ENCODE data around the gene MBNL1. TPM values are rescaled to one million over a fixed set of nuclear protein-coding genes. Genes with fewer than 3 reads are reported as not detected.

Gene MBNL1
- total and polyA plus RNA-seq, 11 donors: 46.8 to 416 (median 189) TPM

- no peaks in the 10 kb centered on the region for H3K9me3 ChIP-seq
- H3K36me3 ChIP-seq: peaks cover 0 to 18% (median 0%) of the 10 kb centered on the region in 9 donors
- DNase-seq (no peak), ATAC-seq (peak in 1 of 4 donors; percentile 25)
- H3K4me3 ChIP-seq: no peak overlapping the region
- peak overlapping the region in 11 of 12 donors; percentile 16 to 84 (median 33) for H3K27ac ChIP-seq
- intact Hi-C loops (cut with DNase I): loop anchor here in 2 of 10 donors (5.0 to 10.0 kb wide), 2 partner anchors 42 to 125 kb away; partner anchors contain the start of gene MBNL1 (in 1 of the 2)
- H3K4me1 ChIP-seq: peaks cover 6 to 85% (median 53%) of the 10 kb centered on the region in 12 donors
- WGBS, 4 donors: 43 to 62% (median 50%) methylated on average over 6 of the region's 6 CpGs
- no peak for TF ChIP-seq POLR2A (IDR thresholded peaks at IDR 0.05)
- no peak for TF ChIP-seq CTCF (IDR thresholded peaks at IDR 0.05)
- H3K27me3 ChIP-seq: no peaks in the 10 kb centered on the region
These were observed 41.0 kb downstream of the MBNL1 start for GRCh38 chr3:152309535-152310307.

GRCh38 chr3:152313430-152313829 lies 44.7 kb downstream of the MBNL1 start:
- no peak overlapping the region for H3K4me3 ChIP-seq
- ATAC-seq (no peak), DNase-seq (no peak)
- 43 to 56% (median 48%) methylated on average over 2 of the region's 2 CpGs for WGBS, 4 donors
- TF ChIP-seq CTCF (IDR thresholded peaks at IDR 0.05) (no peak), POLR2A (IDR thresholded peaks at IDR 0.05) (no peak)
- peaks cover 0 to 3% (median 0%) of the 10 kb centered on the region in 9 donors for H3K36me3 ChIP-seq
- H3K4me1 ChIP-seq: peaks cover 9 to 85% (median 54%) of the 10 kb centered on the region in 12 donors
- no peaks in the 10 kb centered on the region for H3K9me3 ChIP-seq
- intact Hi-C loops (cut with DNase I): no loop called here
- no peaks in the 10 kb centered on the region for H3K27me3 ChIP-seq
- H3K27ac ChIP-seq: peak overlapping the region in 2 of 12 donors; percentile 21 to 77

GRCh38 chr3:152313914-152314313 lies 45.2 kb downstream of the MBNL1 start:
- H3K27ac ChIP-seq: peak overlapping the region in 3 of 12 donors; percentile 22 to 78 (median 77)
- H3K36me3 ChIP-seq: peaks cover 0 to 3% (median 0%) of the 10 kb centered on the region in 9 donors
- DNase-seq (no peak), ATAC-seq (no peak)
- TF ChIP-seq CTCF (IDR thresholded peaks at IDR 0.05) (no peak), POLR2A (IDR thresholded peaks at IDR 0.05) (no peak)
- intact Hi-C loops (cut with DNase I): loop anchor here in 1 of 10 donors (1.0 kb wide), 1 partner anchor 9 kb away; no protein-coding TSS in a partner anchor
- no peak overlapping the region for H3K4me3 ChIP-seq
- peaks cover 9 to 85% (median 54%) of the 10 kb centered on the region in 12 donors for H3K4me1 ChIP-seq
- no peaks in the 10 kb centered on the region for H3K9me3 ChIP-seq
- H3K27me3 ChIP-seq: no peaks in the 10 kb centered on the region

- 64 to 78% (median 68%) methylated on average over 3 of the region's 3 CpGs for WGBS, 4 donors
- Histone ChIP-seq H3K4me3 (no peak overlapping the region), H3K9me3 (no peaks in the 10 kb centered on the region), H3K4me1 (peaks cover 9 to 85% (median 54%) of the 10 kb centered on the region in 12 donors), H3K36me3 (peaks cover 0 to under 1% (median 0%) of the 10 kb centered on the region in 9 donors), H3K27me3 (no peaks in the 10 kb centered on the region), H3K27ac (peak overlapping the region; percentile 1 to 78 (median 48))
- DNase-seq (no peak), ATAC-seq (peak; percentile 13 to 64 (median 55))
- intact Hi-C loops (cut with DNase I): loop anchor here in 1 of 10 donors (1.0 kb wide), 1 partner anchor 10 kb away; no protein-coding TSS in a partner anchor
- TF ChIP-seq CTCF (IDR thresholded peaks at IDR 0.05) (no peak), POLR2A (IDR thresholded peaks at IDR 0.05) (no peak)
These were observed 46.1 kb downstream of the MBNL1 start for GRCh38 chr3:152314677-152315353.
